ENCODE data around the gene CSHL1.
"Not testable (repeated sequence)": the region's sequence is repeated elsewhere in the genome, so short reads cannot be mapped to it uniquely, and the experiment has no call there.

The CSHL1 gene

DNA sequence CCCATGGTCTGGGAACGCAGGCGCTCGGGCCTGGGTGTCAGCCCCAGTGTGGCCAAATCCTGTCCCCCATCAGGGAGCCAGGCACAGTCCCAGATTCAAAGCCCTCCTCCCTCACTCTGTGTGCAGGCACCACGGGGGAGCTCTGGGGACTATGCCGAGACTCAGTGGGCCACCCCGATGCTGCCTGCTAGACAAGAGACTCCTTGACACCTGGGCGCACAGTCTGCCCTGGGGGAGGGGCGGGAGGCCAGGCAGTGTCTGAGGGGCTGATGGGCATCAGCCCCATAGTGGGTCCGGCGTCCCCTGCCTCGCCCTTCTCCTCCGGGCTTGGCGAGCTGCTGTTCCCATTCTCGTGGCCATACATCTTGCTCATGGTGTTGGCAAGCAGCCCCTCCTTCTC lies 29.5 kb upstream of the CSHL1 start:
- DNase-seq (ENCODE audit: low read depth, low spot score) = no peak

GRCh38 chr17:63939884-63940283 lies 28.8 kb upstream of the CSHL1 start:
- no peak for DNase-seq (ENCODE audit: low read depth, low spot score)

GRCh38 chr17:63939401-63939800 lies 28.3 kb upstream of the CSHL1 start:
- DNase-seq (ENCODE audit: low read depth, low spot score) = no peak

DNA sequence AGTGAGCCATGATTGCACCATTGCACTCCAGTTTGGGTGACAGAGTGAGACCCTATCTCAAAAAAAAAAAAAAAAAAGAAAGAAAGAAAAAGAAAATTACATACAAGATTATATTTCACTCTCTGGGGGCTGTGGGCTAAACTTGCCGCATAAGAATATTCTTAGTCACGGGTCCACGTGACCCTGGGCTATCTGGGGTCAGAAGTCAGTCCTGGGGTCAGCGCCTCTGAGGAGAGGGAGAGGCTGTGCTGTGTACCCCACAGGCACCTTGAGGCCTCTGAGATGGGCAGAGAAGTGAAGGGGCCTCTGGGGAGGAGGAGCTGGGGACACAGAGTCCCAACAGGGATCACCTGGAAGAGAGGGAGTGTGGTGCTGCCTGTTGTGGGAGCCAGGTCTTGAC lies 26.9 kb upstream of the CSHL1 start:
- DNase-seq (ENCODE audit: low read depth, low spot score) = no peak

GRCh38 chr17:63937319-63937718 lies 26.3 kb upstream of the CSHL1 start:
- no peak for DNase-seq (ENCODE audit: low read depth, low spot score)

DNA sequence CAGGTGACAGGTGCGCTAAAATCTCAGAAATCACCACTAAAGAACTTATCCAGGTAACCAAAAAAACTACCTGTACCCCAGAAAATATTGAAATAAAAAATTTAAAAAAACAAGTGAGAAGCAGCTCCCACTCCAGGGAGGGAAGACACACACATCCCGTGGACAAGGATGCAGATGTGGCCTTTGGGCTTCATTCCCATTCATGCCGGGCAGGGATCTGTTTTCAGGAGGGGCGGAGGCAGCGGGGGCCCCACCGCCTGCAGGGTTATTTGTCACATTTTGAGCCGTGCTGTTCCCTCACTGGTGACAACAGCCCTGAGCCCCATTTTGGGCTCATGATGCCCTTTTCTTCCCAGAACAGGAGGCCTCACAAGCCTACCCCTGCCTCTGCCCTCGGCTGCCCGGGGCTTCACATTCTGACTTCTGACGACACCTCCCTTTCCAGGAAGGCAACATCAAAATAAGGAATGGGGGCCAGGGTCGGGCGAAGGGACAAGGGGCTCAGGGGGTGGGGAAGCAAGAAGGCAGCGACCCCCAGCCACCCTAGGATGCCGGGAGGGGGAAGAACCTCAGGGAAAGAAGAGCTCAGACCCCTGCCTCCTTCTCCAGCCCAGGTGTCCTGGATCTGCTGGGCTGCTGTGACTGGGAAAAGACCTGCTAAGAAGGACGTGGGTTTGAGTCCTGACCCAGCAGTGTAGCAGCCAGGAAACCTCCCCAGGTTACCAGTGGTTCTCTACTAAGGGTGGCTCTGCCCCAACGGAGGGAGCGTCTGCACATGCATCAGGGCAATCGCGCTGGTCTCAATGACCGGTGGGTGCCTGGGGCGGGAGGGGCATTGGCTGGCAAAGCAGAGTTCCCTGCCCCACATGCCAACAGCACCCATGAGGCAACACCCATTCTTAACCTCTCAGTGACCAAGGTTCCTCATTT lies 23.4 kb upstream of the CSHL1 start:
- no peak for DNase-seq (ENCODE audit: low read depth, low spot score)

- no peak for DNase-seq (ENCODE audit: low read depth, low spot score)
Observed at GRCh38 chr17:63933598-63933997, 22.5 kb upstream of the CSHL1 start.

GRCh38 chr17:63932721-63933120 lies 21.7 kb upstream of the CSHL1 start:
- no peak for DNase-seq (ENCODE audit: low read depth, low spot score)

DNA sequence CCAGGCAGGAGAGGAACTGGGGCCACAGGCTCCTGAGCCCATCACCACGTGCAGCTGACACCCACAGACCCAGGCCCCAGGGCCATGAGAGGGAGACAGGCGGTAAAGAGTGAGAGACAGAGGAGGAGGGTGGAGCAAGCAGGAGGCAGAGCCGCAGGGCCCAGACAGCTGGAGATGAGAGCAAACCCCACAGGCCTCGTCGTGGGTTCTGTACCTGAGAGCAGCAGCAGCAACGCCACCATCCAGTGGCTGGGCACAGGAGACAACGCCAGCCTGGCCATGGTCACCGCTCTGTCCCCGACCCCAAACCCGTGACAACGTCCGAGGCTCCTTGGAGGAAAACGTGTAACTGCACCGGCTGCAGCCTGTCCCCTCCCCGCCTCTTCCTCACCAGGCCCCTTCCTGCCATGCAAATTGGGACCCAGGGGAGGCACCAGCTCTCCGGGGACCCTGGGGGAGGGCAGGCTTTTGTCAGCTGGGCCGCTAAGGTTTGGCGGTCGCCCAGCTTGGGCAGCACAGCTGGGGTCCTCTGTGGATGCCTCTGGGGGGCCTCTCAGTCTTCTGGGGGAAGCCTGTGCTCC lies 21.0 kb upstream of the CSHL1 start, which contains the start of gene CD79B:
TSS of gene CD79B (minus strand) at position 351 of the 581 bp plus-strand sequence. CDS start at position 281, 70 bp downstream.
- no peak for DNase-seq (ENCODE audit: low read depth, low spot score)

DNA sequence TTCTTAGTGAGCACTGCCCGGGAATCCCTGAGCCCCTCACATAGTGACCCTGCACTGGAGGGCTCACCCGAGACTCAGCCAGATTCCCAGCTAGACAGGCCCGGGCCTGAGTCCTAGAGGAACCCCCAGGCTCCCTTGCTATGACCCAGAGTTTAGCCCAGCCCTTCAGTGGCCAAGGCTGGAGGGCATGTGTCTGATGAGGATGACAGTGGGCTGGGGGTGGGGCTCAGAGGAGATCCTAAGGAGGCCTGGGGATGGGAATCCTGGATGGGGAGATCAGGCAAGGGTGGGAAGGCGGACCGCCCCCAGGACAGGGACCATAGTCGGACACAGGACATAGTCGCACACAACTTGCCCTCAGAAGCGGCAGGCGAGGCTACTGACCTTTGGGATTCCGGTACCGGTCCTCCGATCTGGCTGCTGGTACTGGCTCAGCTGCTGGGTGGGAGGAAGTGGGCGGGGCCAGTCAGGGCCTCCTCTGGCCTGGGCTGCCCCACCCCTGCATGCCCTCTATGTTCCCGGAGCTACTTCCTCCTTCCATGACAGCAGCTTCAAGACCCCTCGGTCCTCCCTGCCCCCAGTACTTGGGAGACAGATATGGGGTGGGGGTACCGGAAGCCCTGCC lies 20.0 kb upstream of the CSHL1 start:
- DNase-seq (ENCODE audit: low read depth, low spot score) = no peak

- DNase-seq (ENCODE audit: low read depth, low spot score) = no peak
Observed at GRCh38 chr17:63929860-63930766, 19.1 kb upstream of the CSHL1 start.

GRCh38 chr17:63928966-63929695 lies 18.1 kb upstream of the CSHL1 start:
- no peak for DNase-seq (ENCODE audit: low read depth, low spot score)

- DNase-seq (ENCODE audit: low read depth, low spot score) = no peak
Observed at GRCh38 chr17:63928172-63928666, 17.2 kb upstream of the CSHL1 start.

- no peak for DNase-seq (ENCODE audit: low read depth, low spot score)
Observed at GRCh38 chr17:63927464-63928171, 16.6 kb upstream of the CSHL1 start.

GRCh38 chr17:63926164-63926563 lies 15.1 kb upstream of the CSHL1 start:
- no peak for DNase-seq (ENCODE audit: low read depth, low spot score)

DNA sequence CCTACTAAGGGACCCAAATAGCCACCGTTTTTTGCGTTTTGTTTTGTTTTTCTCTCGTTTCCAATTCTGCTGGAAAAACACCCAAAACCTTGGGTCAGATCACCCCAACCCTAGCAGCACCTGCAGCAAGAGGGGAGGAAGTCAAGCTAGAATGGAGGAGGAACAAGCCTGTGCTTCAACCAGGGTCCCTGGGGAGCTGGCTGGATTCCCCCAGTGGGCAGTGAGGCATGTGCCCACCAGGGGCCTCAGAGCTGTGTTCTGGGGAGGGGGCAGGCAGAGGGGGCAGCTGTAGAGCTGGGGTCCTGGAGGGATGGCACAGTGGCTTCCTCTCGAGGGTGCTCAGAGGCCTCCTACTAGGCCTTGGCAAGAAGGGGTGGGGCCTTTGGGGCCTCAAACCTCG lies 14.6 kb upstream of the CSHL1 start:
- DNase-seq (ENCODE audit: low read depth, low spot score) = no peak

DNA sequence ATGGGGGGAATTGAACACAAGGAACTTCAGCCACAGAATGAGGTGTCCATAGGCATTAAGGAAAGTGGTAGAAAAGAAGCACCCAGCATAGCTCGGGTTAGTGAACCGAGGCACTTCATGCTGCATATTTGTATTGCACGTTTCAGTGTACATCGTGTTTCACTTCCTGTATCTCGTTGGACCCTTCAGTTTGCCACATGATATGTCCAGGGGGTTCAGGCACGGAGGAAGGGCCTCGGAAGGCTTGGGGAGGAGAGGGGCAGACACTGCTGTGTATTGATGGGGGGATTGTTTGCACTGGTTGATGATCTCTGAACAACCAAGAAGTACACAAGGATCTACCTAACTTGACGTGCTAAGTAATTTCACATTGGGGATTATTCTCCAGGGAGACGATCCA lies 11.3 kb upstream of the CSHL1 start:
- not testable (repeated sequence) for DNase-seq (ENCODE audit: low read depth, low spot score)

DNA sequence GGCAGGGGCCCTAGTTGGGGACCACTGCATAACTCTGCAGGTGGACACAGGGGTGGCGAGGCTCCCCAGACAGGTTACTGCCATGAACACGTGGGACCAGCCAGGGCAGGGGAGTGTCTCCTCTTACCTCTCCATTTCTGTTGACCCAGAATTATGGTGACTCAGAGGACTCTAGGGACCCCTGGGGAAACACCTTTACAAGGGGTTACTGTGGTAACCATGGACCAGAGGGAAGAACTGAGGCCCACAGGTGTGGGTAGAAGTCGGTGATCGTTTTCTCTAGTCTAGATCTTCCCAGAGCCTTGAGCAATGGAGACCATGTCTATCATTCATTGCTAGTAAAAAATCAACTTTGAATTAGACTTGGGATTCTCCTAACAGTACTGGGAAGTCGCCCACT lies 9.7 kb upstream of the CSHL1 start:
- not testable (repeated sequence) for DNase-seq (ENCODE audit: low read depth, low spot score)

- DNase-seq (ENCODE audit: low read depth, low spot score) = not testable (repeated sequence)
Observed at GRCh38 chr17:63920050-63920449, 9.0 kb upstream of the CSHL1 start.

- DNase-seq (ENCODE audit: low read depth, low spot score) = peak; percentile 75
Observed at GRCh38 chr17:63919311-63919723, 8.3 kb upstream of the CSHL1 start.

Measured in astrocyte of the hippocampus (primary cell).